Measurements from ENCODE around the gene HOXB6. TPM values are rescaled to one million over a fixed set of nuclear protein-coding genes. Genes with fewer than 3 reads are reported as not detected.

The HOXB6 gene
- total and polyA plus RNA-seq, 4 donors = 0.17 to 1.1 (median 0.46) TPM

- no peak for DNase-seq (ENCODE audit: low spot score)
- H3K4me3 ChIP-seq (ENCODE audit: low read depth in 1 of 3, low read length in 3 of 3) = peak overlapping the region in 1 of 3 donors; percentile 11
- H3K9me3 ChIP-seq (ENCODE audit: control insufficient read depth in 4 of 4, low read length in 3 of 4) = no peaks in the 10 kb centered on the region
- H3K27me3 ChIP-seq (ENCODE audit: control insufficient read depth in 4 of 4, insufficient read depth in 4 of 4, low read length in 3 of 4) = peaks cover 0 to 3% (median 2%) of the 10 kb centered on the region in 4 donors
- H3K27ac ChIP-seq (ENCODE audit: low read depth in 1 of 2, low read length in 2 of 2) = peak overlapping the region in 1 of 2 donors; percentile 57
- no peak overlapping the region for H3K9ac ChIP-seq (ENCODE audit: low read depth in 1 of 2, low read length in 2 of 2)
- TF ChIP-seq RAD21 (IDR thresholded peaks at IDR 0.05) = no peak
- TF ChIP-seq RXRA (IDR thresholded peaks at IDR 0.05) = peak; percentile 32 to 39
- WGBS = 11% methylated on average over 36 of the region's 36 CpGs
- H3K4me1 ChIP-seq (ENCODE audit: control insufficient read depth in 4 of 4, insufficient read depth in 4 of 4, low read length in 3 of 4) = no peaks in the 10 kb centered on the region
- no peaks in the 10 kb centered on the region for H3K36me3 ChIP-seq (ENCODE audit: control insufficient read depth in 4 of 4, insufficient read depth in 3 of 4, low read depth in 1 of 4, low read length in 3 of 4)
These were observed 49.2 kb downstream of the HOXB6 start for GRCh38 chr17:48555258-48556228.

- Histone ChIP-seq H3K4me3 (ENCODE audit: low read depth in 1 of 3, low read length in 3 of 3) (no peak overlapping the region), H3K27ac (ENCODE audit: low read depth in 1 of 2, low read length in 2 of 2) (peak overlapping the region; percentile 41 to 46), H3K4me1 (ENCODE audit: control insufficient read depth in 4 of 4, insufficient read depth in 4 of 4, low read length in 3 of 4) (no peaks in the 10 kb centered on the region), H3K36me3 (ENCODE audit: control insufficient read depth in 4 of 4, insufficient read depth in 3 of 4, low read depth in 1 of 4, low read length in 3 of 4) (no peaks in the 10 kb centered on the region), H3K9me3 (ENCODE audit: control insufficient read depth in 4 of 4, low read length in 3 of 4) (no peaks in the 10 kb centered on the region), H3K27me3 (ENCODE audit: control insufficient read depth in 4 of 4, insufficient read depth in 4 of 4, low read length in 3 of 4) (peaks cover 0 to 9% (median 3%) of the 10 kb centered on the region in 4 donors), H3K9ac (ENCODE audit: low read depth in 1 of 2, low read length in 2 of 2) (no peak overlapping the region)
- TF ChIP-seq ATF3 (IDR thresholded peaks at IDR 0.05) (no peak), RAD21 (IDR thresholded peaks at IDR 0.05) (no peak), HNF4A (conservative IDR thresholded peaks at IDR 0.05) (no peak), JUND (IDR thresholded peaks at IDR 0.05) (no peak), GABPA (IDR thresholded peaks at IDR 0.05 in 1 of 2, conservative IDR thresholded peaks at IDR 0.05 in 1 of 2) (no peak), EGR1 (IDR thresholded peaks at IDR 0.05; ENCODE audit: low read depth in 2 of 2) (no peak), HNF4G (IDR thresholded peaks at IDR 0.05) (no peak), FOXA1 (IDR thresholded peaks at IDR 0.05) (no peak)
- no peak for DNase-seq (ENCODE audit: low spot score)
- 29% methylated on average over 44 of the region's 44 CpGs for WGBS
These were observed 50.2 kb downstream of the HOXB6 start for GRCh38 chr17:48554412-48555257.

DNA sequence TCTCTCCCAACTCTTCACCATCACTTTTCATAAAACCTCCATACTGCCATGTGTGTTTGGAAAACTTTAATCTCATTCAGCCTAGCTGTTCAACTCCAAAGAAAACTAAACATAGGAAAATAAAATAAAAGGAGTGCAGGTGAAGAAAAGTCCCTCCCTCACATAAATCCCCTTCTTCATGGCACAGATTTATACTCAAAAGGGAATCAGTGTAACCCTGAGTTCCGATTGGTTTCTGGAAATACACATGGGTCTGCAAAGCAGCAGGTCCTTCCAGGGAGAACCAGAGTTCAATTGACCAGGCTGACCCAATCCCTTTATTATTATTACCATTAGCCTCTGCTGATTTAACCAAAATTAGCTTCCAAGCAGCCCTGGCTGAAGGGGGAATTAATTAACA, 51.0 kb downstream of the HOXB6 start:
- no peaks in the 10 kb centered on the region for H3K4me1 ChIP-seq (ENCODE audit: control insufficient read depth in 4 of 4, insufficient read depth in 4 of 4, low read length in 3 of 4)
- no peak overlapping the region for H3K27ac ChIP-seq (ENCODE audit: low read depth in 1 of 2, low read length in 2 of 2)
- no peak for DNase-seq (ENCODE audit: low spot score)
- no peaks in the 10 kb centered on the region for H3K9me3 ChIP-seq (ENCODE audit: control insufficient read depth in 4 of 4, low read length in 3 of 4)
- no peaks in the 10 kb centered on the region for H3K36me3 ChIP-seq (ENCODE audit: control insufficient read depth in 4 of 4, insufficient read depth in 3 of 4, low read depth in 1 of 4, low read length in 3 of 4)
- H3K9ac ChIP-seq (ENCODE audit: low read depth in 1 of 2, low read length in 2 of 2) = no peak overlapping the region
- WGBS = 40% methylated on average over 1 of the region's 1 CpG
- H3K4me3 ChIP-seq (ENCODE audit: low read depth in 1 of 3, low read length in 3 of 3) = no peak overlapping the region
- peaks cover 0 to 9% (median 3%) of the 10 kb centered on the region in 4 donors for H3K27me3 ChIP-seq (ENCODE audit: control insufficient read depth in 4 of 4, insufficient read depth in 4 of 4, low read length in 3 of 4)
- TF ChIP-seq EGR1 (IDR thresholded peaks at IDR 0.05; ENCODE audit: low read depth in 2 of 2) (no peak), SP1 (IDR thresholded peaks at IDR 0.05) (no peak), RXRA (IDR thresholded peaks at IDR 0.05) (no peak), JUND (IDR thresholded peaks at IDR 0.05) (no peak), FOXA2 (IDR thresholded peaks at IDR 0.05) (no peak), YY1 (IDR thresholded peaks at IDR 0.05) (no peak), HNF4G (IDR thresholded peaks at IDR 0.05) (no peak), CTCF (IDR thresholded peaks at IDR 0.05; ENCODE audit: low read depth, low read length, missing input control) (no peak), RAD21 (IDR thresholded peaks at IDR 0.05) (no peak), GABPA (IDR thresholded peaks at IDR 0.05 in 1 of 2, conservative IDR thresholded peaks at IDR 0.05 in 1 of 2) (no peak), HNF4A (conservative IDR thresholded peaks at IDR 0.05) (no peak), NR2F2 (IDR thresholded peaks at IDR 0.05) (no peak), ATF3 (IDR thresholded peaks at IDR 0.05) (no peak), TAF1 (conservative IDR thresholded peaks at IDR 0.05) (no peak)
- TF ChIP-seq, protein P1, sequence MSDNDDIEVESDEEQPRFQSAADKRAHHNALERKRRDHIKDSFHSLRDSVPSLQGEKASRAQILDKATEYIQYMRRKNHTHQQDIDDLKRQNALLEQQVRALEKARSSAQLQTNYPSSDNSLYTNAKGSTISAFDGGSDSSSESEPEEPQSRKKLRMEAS (IDR thresholded peaks at IDR 0.05) = no peak
- TF ChIP-seq, protein P2, sequence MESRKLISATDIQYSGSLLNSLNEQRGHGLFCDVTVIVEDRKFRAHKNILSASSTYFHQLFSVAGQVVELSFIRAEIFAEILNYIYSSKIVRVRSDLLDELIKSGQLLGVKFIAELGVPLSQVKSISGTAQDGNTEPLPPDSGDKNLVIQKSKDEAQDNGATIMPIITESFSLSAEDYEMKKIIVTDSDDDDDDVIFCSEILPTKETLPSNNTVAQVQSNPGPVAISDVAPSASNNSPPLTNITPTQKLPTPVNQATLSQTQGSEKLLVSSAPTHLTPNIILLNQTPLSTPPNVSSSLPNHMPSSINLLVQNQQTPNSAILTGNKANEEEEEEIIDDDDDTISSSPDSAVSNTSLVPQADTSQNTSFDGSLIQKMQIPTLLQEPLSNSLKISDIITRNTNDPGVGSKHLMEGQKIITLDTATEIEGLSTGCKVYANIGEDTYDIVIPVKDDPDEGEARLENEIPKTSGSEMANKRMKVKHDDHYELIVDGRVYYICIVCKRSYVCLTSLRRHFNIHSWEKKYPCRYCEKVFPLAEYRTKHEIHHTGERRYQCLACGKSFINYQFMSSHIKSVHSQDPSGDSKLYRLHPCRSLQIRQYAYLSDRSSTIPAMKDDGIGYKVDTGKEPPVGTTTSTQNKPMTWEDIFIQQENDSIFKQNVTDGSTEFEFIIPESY (IDR thresholded peaks at IDR 0.05) = no peak
